ENCODE data around the gene SMPDL3B.

DNA sequence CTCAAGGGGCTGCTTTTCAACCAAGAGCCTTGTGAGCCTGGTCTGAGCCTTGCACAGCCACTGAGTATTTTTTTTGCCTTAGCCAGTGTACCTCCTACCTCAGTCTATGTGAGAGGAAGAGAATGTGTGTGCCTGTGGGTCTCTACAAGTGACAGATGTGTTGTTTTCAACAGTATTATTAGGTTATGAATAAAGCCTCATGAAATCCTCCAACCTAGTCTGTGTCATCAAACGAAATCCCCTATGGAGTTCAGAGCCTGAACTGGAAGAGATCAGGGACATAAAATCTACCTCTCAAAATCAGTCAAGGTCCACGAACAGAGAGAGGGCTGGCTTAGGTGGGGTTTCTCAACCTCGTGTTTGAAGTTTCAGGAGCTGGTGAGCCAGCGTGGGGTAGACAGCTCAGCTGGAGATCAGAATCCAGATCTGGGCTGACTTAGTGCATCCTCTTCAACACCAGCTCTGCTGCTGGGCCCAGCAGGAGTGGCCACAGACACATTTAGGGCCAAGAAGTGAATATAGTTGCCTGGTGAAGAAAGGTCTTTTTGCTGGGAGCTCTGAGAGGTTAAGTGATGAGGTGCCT is 33.2 kb downstream of the SMPDL3B start:
- TF ChIP-seq, protein P1, sequence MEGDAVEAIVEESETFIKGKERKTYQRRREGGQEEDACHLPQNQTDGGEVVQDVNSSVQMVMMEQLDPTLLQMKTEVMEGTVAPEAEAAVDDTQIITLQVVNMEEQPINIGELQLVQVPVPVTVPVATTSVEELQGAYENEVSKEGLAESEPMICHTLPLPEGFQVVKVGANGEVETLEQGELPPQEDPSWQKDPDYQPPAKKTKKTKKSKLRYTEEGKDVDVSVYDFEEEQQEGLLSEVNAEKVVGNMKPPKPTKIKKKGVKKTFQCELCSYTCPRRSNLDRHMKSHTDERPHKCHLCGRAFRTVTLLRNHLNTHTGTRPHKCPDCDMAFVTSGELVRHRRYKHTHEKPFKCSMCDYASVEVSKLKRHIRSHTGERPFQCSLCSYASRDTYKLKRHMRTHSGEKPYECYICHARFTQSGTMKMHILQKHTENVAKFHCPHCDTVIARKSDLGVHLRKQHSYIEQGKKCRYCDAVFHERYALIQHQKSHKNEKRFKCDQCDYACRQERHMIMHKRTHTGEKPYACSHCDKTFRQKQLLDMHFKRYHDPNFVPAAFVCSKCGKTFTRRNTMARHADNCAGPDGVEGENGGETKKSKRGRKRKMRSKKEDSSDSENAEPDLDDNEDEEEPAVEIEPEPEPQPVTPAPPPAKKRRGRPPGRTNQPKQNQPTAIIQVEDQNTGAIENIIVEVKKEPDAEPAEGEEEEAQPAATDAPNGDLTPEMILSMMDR (IDR thresholded peaks at IDR 0.05) = no peak
- no peak for TF ChIP-seq POLR2A (IDR thresholded peaks at IDR 0.05)

Data from esophagus squamous epithelium (tissue), 4 donors.